NCI-H2227 (cell line): ENCODE measurements around the gene SLC6A17.
A peak's percentile ranks its signal among the peaks of the same experiment; 100 is the strongest.

Experiments used
- DNase-seq: peaks from one replicate; lab custom pipeline; 2025; ENCODE audit not compliant: unreplicated experiment; lab: John Stamatoyannopoulos, UW

The SLC6A17 gene

GRCh38 chr1:110172001-110172400 is 21.7 kb downstream of the SLC6A17 start:
- no peak for DNase-seq

- no peak for DNase-seq
Observed at GRCh38 chr1:110173466-110174105, 23.3 kb downstream of the SLC6A17 start.

GRCh38 chr1:110174961-110175360 is 24.7 kb downstream of the SLC6A17 start:
- no peak for DNase-seq

GRCh38 chr1:110176299-110176956 is 26.1 kb downstream of the SLC6A17 start:
- peak; percentile 67 for DNase-seq

GRCh38 chr1:110177775-110178174 is 27.5 kb downstream of the SLC6A17 start:
- DNase-seq: no peak

GRCh38 chr1:110183642-110184167 is 33.4 kb downstream of the SLC6A17 start:
- DNase-seq: no peak

GRCh38 chr1:110184446-110184845 is 34.2 kb downstream of the SLC6A17 start:
- no peak for DNase-seq

GRCh38 chr1:110185181-110185580 is 34.9 kb downstream of the SLC6A17 start:
- DNase-seq: no peak

- no peak for DNase-seq
Observed at GRCh38 chr1:110186558-110186957, 36.3 kb downstream of the SLC6A17 start.

GRCh38 chr1:110187139-110187890 is 37.0 kb downstream of the SLC6A17 start:
- DNase-seq: no peak

- DNase-seq: peak; percentile 13
Observed at GRCh38 chr1:110188035-110188618, 37.8 kb downstream of the SLC6A17 start.

GRCh38 chr1:110189181-110189580 is 38.9 kb downstream of the SLC6A17 start:
- DNase-seq: no peak

- peak; percentile 22 for DNase-seq
Observed at GRCh38 chr1:110190282-110190929, 40.1 kb downstream of the SLC6A17 start.

GRCh38 chr1:110192541-110192940 is 42.2 kb downstream of the SLC6A17 start:
- DNase-seq: no peak

- DNase-seq: no peak
Observed at GRCh38 chr1:110195196-110195595, 44.9 kb downstream of the SLC6A17 start.

- peak; percentile 68 for DNase-seq
Observed at GRCh38 chr1:110196917-110197765, 46.8 kb downstream of the SLC6A17 start.

GRCh38 chr1:110197905-110198629 is 47.8 kb downstream of the SLC6A17 start:
- no peak for DNase-seq

- no peak for DNase-seq
Observed at GRCh38 chr1:110198746-110199145, 48.5 kb downstream of the SLC6A17 start.

- no peak for DNase-seq
Observed at GRCh38 chr1:110200190-110200589, 49.9 kb downstream of the SLC6A17 start.
